OCI-LY7 (cell line): ENCODE data around the gene WDR7.

Source experiments
- CTCF ChIP-seq: fragments of 200-600 bp; sonication (generic); conservative IDR thresholded peaks from 2 replicates; pipeline ENCODE4 v1.5.1; 2014; ENCODE audit warnings: mild to moderate bottlenecking, antibody characterized with exemption, low read length, moderate library complexity, mixed read lengths
- EZH2phosphoT487 ChIP-seq: fragments of 200-600 bp; sonication (generic); IDR thresholded peaks from 2 replicates; pipeline ENCODE4 v1.6.1; 2018; ENCODE audit warnings: low read depth, borderline replicate concordance, mild to moderate bottlenecking, mixed run types, antibody characterized with exemption, low read length, moderate library complexity, mixed read lengths

GRCh38 chr18:56945171-56946083 is 294.3 kb downstream of the WDR7 start:
- no peak for TF ChIP-seq CTCF
- TF ChIP-seq EZH2phosphoT487 = no peak
